Naive thymus-derived CD8-positive, alpha-beta T cell (primary cell): ENCODE results near the gene STAG2. TPM values are rescaled to one million over a fixed set of nuclear protein-coding genes. Genes with fewer than 3 reads are reported as not detected.
A peak's percentile ranks its signal among the peaks of the same experiment; 100 is the strongest.
"Not testable (repeated sequence)": the region's sequence is repeated elsewhere in the genome, so short reads cannot be mapped to it uniquely, and the experiment has no call there.

Source experiments
- ATAC-seq, 2 donors: fragments of 150-1000 bp; cut with Tn5 transposase in 1 of 2; sonication (Bioruptor Pico), chemical (Tn5 transposase) in 1 of 2; 1 replicate in 1 of 2; 2 replicates in 1 of 2; pipeline ENCODE4 v1.10.0; 2021; ENCODE audit warnings: mild to moderate bottlenecking in 2 of 2, moderate library complexity in 2 of 2
- POLR2A ChIA-PET: fragments of 350-600 bp; sonication (Branson Sonifier 250); formaldehyde crosslinking; loops from one replicate; lab custom pipeline; 2021; ENCODE audit warnings: antibody characterized with exemption; lab: Charles Lee
- DNase-seq, 10 donors: peaks; one replicate each; pipeline versions ENCODE4 v3.0.0 to v3.0.0-alpha.2; 2020 to 2022
- H3K27ac Mint-ChIP-seq, 10 donors: one replicate each; pipeline ENCODE4 v1.8.0; 2020 to 2022; ENCODE audit warnings: mild to moderate bottlenecking in 10 of 10, mixed read lengths in 10 of 10, moderate library complexity in 4 of 10, inconsistent platforms in 1 of 10
- H3K27me3 Mint-ChIP-seq, 5 donors: one replicate each; pipeline ENCODE4 v1.8.0; 2021 to 2022; ENCODE audit warnings: mixed read lengths in 5 of 5
- H3K36me3 Mint-ChIP-seq, 3 donors: one replicate each; pipeline ENCODE4 v1.8.0; 2020 to 2022; ENCODE audit warnings: mixed read lengths in 3 of 3, mild to moderate bottlenecking in 2 of 3, inconsistent platforms in 1 of 3
- H3K4me1 Mint-ChIP-seq, 4 donors: one replicate each; pipeline ENCODE4 v1.8.0; 2021 to 2022; ENCODE audit warnings: mixed read lengths in 4 of 4
- H3K4me3 Mint-ChIP-seq, 10 donors: one replicate each; pipeline ENCODE4 v1.8.0; 2020 to 2022; ENCODE audit warnings: mild to moderate bottlenecking in 10 of 10, mixed read lengths in 10 of 10, moderate library complexity in 6 of 10, inconsistent platforms in 1 of 10
- H3K9me3 Mint-ChIP-seq, 9 donors: one replicate each; pipeline ENCODE4 v1.8.0; 2020 to 2022; ENCODE audit warnings: mixed read lengths in 9 of 9, mild to moderate bottlenecking in 3 of 9, inconsistent platforms in 1 of 9, moderate library complexity in 1 of 9
- polyA plus RNA-seq, 3 donors: library from polyadenylated mRNA; unstranded; fragments of 300-500 nt; fragmentation: Illumina TruSeq; gene quantifications; one replicate each; pipeline ENCODE4 v1.2.3, GENCODE V29; 2021
- total RNA-seq, 8 experiments: library from RNA in 2 of 8; stranded (reverse) in 2 of 8; gene quantifications; one replicate each; pipeline ENCODE4 v1.2.3 and lab custom pipeline; 2021 to 2026

Gene STAG2
- total and polyA plus RNA-seq, 5 experiments from 2014 or later, result 58.2 to 146 (median 67.7) TPM

GRCh38 chrX:124132437-124132836 lies 170.9 kb downstream of the STAG2 start:
- H3K4me3 Mint-ChIP-seq, ATAC-seq, POLR2A ChIA-PET, H3K36me3 Mint-ChIP-seq, H3K9me3 Mint-ChIP-seq, DNase-seq, H3K27ac Mint-ChIP-seq, H3K27me3 Mint-ChIP-seq, H3K4me1 Mint-ChIP-seq: not testable (repeated sequence)

DNA sequence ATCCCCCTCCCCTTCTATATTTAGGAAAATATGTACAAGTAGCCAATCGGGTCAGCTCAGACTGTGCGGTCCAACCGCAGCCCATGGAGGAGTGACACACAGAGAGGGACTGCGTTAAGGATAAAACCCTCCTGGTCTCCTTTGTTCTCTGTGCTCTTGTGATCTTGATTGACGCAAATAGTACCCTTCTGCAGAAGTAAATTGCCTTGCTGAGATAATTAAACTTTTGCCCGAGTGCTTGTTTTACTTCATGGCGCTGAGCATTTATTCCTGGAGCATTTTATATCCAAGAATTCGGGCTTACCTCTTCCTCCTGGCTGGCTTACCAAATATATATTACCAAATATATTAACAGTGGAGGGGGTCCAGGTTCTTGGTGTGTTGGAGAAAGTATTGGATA lies 184.2 kb downstream of the STAG2 start:
- peak overlapping the region in 1 of 10 donors; percentile 29 for H3K27ac Mint-ChIP-seq
- POLR2A ChIA-PET, result no interaction called here
- DNase-seq (no peak), ATAC-seq (no peak)
- H3K9me3 Mint-ChIP-seq, result peaks cover 0 to 35% (median 7%) of the 10 kb centered on the region in 9 donors
- H3K4me3 Mint-ChIP-seq, result no peak overlapping the region
- H3K4me1 Mint-ChIP-seq, result no peaks in the 10 kb centered on the region
- no peaks in the 10 kb centered on the region for H3K27me3 Mint-ChIP-seq
- peaks cover 0 to 5% (median 3%) of the 10 kb centered on the region in 3 donors for H3K36me3 Mint-ChIP-seq

DNA sequence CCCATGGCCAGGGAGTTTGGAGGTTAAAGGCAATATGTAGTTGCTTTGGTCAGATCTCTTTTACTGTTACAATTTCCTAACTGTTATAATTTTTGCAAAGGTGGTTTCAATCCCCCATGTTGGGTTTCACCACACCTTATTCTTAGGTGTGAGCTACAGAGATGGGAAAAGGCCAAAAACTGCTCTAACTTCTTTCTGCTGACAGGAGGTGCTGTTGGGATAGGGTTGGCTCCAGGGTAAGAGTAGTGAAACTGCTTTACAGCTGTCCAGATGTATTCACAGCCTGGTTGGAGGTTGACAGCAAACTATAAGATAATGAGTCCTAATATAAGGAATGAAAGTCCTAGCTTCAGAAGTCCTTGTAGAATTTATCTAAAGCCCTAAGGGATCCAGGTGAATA lies 189.7 kb downstream of the STAG2 start:
- H3K27me3 Mint-ChIP-seq, result no peaks in the 10 kb centered on the region
- POLR2A ChIA-PET, result no interaction called here
- H3K9me3 Mint-ChIP-seq, result peaks cover 0 to 28% (median 3%) of the 10 kb centered on the region in 9 donors
- peaks cover 0 to 5% (median 3%) of the 10 kb centered on the region in 3 donors for H3K36me3 Mint-ChIP-seq
- H3K4me3 Mint-ChIP-seq, result no peak overlapping the region
- no peak for DNase-seq
- no peak for ATAC-seq
- H3K27ac Mint-ChIP-seq, result no peak overlapping the region
- H3K4me1 Mint-ChIP-seq, result no peaks in the 10 kb centered on the region

Other genes starting within 250 kb of the STAG2 start
- gene THOC2, start 228.7 kb upstream of the STAG2 start, total RNA-seq, result 100 to 1,000 TPM; 105 to 117 TPM
- gene THOC2, start 228.7 kb upstream of the STAG2 start, polyA plus RNA-seq, result 10 to 100 TPM; 30.9 to 41.9 (median 34.5) TPM
- gene XIAP, start 101.7 kb upstream of the STAG2 start, total RNA-seq, result 10 to 100 TPM; 46.4 to 47.6 TPM
- 1 to 10 TPM; 7.6 to 8.1 (median 8.0) TPM for gene XIAP, start 101.7 kb upstream of the STAG2 start, polyA plus RNA-seq